ENCODE measurements around the gene PHACTR4.
"Not testable (repeated sequence)": the region's sequence is repeated elsewhere in the genome, so short reads cannot be mapped to it uniquely, and the experiment has no call there.

The PHACTR4 gene

GRCh38 chr1:28525002-28525642 is 155.6 kb downstream of the PHACTR4 start:
- not testable (repeated sequence) for DNase-seq (ENCODE audit: low read depth)

DNA sequence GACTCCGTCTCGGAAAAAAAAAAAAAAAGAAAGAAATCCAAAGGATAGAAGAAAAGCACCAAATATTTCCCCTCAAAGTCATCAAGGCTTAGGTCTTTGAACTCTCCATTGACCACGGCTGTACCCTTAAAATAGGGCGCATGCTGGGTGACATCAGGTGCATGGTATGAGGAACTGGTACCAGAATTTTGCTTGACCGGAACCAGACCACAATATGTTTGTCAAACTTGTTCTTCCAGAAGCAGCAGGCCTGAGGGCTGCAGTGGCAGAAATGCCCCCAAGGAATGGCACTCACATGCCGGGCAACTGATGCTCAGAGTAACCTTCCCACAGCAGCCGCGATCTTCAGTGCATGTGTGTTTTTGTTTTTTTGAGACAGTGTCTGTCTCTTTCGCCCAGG is 157.3 kb downstream of the PHACTR4 start:
- no peak for DNase-seq (ENCODE audit: low read depth)

- DNase-seq (ENCODE audit: low read depth): no peak
Measured at GRCh38 chr1:28530456-28530855, 160.9 kb downstream of the PHACTR4 start.

DNA sequence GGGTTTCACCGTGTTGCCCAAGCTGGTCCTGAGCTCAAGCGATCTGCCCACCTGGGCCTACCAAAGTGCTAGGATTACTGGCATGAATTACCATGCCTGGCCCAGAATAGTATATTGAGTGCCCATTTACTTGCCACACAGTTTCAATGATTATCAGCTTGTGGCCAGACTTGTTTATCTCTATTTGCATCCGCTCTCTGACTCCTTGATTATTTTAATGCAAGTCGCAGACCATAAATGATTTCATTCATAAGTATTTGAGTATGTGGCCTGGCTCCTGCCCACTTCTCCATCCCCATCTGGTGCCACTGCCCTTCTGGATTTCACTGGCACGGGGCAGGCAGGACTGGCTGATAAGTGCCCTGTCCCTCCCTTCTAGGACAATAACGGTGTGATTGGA is 165.1 kb downstream of the PHACTR4 start:
- DNase-seq (ENCODE audit: low read depth): no peak

DNA sequence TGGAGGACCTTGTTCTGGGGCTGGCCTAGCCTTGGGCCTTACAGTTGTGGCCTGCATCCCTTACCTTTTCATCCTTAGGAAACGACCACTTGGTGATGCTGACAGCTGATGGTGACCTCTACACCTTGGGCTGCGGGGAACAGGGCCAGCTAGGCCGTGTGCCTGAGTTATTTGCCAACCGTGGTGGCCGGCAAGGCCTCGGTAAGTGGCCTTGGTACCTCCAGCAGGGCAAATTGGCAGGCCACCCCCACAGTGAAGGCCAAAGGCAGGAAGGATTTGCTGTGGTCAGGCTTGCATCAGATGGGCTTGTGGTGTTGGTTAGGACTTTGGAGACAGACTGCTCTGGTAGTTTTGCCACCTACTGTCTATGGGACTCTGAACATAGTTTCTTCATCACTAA is 165.6 kb downstream of the PHACTR4 start:
- no peak for DNase-seq (ENCODE audit: low read depth)

DNA sequence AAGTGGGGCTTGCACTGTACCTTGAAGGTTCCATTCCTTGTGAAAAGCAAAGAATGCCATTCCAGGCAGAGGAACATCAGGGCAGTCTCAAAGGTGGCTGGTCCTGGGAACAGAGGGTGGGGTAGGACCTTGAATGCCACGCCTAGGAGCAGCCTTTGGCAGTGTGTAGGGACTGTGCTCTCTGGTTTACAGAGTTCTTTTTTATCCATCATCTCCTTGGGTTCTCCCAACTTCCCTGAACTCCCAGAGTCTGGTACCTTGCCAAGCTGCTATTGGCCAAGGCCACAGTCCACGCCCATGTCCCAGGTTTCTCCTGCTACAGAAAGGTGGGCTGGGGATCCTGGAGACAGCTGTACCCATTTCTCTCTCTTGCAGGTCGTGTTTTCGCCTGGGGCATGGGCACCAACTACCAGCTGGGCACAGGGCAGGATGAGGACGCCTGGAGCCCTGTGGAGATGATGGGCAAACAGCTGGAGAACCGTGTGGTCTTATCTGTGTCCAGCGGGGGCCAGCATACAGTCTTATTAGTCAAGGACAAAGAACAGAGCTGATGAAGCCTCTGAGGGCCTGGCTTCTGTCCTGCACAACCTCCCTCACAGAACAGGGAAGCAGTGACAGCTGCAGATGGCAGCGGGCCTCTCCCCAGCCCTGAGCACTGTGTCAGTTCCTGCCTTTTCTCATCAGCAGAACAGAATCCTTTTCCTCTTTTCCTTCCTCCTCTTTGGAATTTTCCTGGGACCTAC is 168.1 kb downstream of the PHACTR4 start:
- no peak for DNase-seq (ENCODE audit: low read depth)

GRCh38 chr1:28538286-28538685 is 168.7 kb downstream of the PHACTR4 start:
- no peak for DNase-seq (ENCODE audit: low read depth)

DNA sequence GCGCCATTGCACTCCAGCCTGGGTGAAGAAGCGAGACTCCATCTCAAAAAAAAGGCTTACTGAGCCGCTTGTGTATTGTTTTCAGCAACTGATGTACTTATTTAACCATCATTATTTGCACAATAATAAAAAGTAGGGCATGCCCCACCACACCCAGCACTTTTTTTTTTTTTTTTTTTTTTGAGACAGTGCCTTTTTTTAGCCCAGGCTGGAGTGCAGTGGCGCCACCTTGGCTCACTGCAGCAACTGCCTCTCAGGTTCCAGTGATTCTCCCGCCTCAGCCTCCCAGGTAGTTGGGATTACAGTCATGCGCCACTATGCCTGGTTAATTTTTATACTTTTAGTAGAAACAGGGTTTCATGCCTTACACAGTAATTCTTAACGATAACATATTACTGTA is 171.1 kb downstream of the PHACTR4 start:
- DNase-seq (ENCODE audit: low read depth): no peak

DNA sequence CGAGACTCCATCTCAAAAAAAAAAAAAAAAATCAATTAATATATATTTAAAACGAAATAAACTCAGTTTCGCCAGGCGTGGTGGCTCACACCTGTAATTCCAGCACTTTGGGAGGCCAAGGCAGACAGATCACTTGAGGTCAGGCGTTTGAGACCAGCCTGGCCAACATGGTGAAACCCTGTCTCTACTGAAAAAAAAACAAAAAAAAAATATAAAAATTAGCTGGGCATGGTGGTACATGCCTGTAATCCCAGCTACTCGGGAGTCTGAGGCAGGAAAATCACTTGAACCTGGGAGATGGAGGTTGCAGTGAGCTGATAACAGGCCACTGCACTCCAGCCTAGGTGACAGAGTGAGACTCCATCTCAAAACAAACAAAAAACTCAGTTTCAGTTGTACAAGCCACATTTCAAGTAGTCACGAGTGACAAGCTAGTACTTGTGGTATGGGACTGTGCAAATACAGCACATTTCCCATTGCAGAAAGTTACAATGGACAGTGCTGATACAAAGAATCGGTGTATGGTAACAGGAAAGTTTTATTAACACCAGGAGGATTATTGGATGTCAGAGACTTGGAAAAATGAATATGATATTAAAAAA is 172.0 kb downstream of the PHACTR4 start:
- not testable (repeated sequence) for DNase-seq (ENCODE audit: low read depth)

DNA sequence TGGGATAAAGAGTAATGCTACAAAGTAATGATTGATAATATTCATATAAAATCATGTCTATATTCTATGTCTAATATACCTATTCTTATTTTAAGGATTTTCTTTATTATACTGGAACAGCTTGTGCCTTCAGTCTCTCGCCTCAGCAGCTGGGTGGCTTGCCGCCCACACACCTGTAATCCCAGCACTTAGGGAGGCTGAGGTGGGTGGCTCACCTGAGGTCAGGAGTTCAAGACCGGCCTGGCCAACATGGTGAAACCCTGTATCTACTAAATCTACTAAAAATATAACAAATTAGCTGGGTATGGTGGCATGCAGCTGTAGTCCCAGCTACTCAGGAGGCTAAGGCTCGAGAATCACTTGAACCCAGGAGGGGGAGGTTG is 175.7 kb downstream of the PHACTR4 start:
- DNase-seq (ENCODE audit: low read depth): no peak

DNA sequence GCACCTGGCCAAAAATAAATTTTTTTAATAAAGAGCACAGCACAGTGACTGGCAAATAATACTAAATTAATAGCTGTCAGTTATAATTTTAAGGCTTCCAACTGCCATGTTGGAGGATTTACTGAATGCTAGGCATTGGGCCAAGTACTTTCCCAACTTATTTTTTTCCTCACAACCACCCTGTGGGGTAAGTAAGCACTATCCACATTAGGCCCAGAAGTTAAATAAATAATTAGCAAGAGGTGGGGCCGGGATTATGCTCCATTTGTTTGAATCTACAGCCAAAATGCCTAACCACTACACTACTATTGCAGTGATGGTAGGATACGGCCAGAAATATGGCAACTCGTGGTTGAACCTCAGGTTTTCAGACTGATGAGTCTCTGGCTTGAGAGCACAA is 178.8 kb downstream of the PHACTR4 start:
- no peak for DNase-seq (ENCODE audit: low read depth)

Data from iris pigment epithelial cell (primary cell).